Upper lobe of left lung (tissue), 6 donors: ENCODE measurements around the gene ETS1. TPM values are rescaled to one million over a fixed set of nuclear protein-coding genes. Genes with fewer than 3 reads are reported as not detected.

Experiments used
- ATAC-seq, 2 donors: fragments of 200-7000 bp; cut with Tn5 transposase; one replicate each; pipeline ENCODE4 v1.9.1; 2022; ENCODE audit warnings: mild to moderate bottlenecking in 2 of 2, moderate library complexity in 2 of 2; ENCODE audit not compliant: low FRiP score in 2 of 2
- DNase-seq, 2 donors: peaks; one replicate each; pipeline ENCODE4 v3.0.0-alpha.2; 2019 to 2020
- H3K27ac ChIP-seq, 4 donors: fragments of 200-600 bp; sonication (generic); one replicate each; pipeline ENCODE4 v1.5.1; 2016 to 2019
- H3K27me3 ChIP-seq, 4 donors: fragments of 200-600 bp; sonication (generic); one replicate each; pipeline ENCODE4 v1.5.1; 2017 to 2019
- H3K36me3 ChIP-seq, 4 donors: fragments of 200-600 bp; sonication (generic); one replicate each; pipeline ENCODE4 v1.5.1; 2016 to 2019
- H3K4me1 ChIP-seq, 4 donors: fragments of 200-600 bp; sonication (generic); one replicate each; pipeline ENCODE4 v1.5.1; 2018 to 2019
- H3K4me3 ChIP-seq, 4 donors: fragments of 200-600 bp; sonication (generic); one replicate each; pipeline ENCODE4 v1.5.1; 2017 to 2019; ENCODE audit warnings: mild to moderate bottlenecking in 2 of 4, moderate library complexity in 1 of 4
- H3K9me3 ChIP-seq, 4 donors: fragments of 200-600 bp; sonication (generic); one replicate each; pipeline ENCODE4 v1.5.1; 2018 to 2019
- CTCF ChIP-seq, 6 experiments: fragments of 450-650 bp in 4 of 6; fragments of 200-600 bp in 2 of 6; sonication (generic) in 2 of 6; IDR thresholded peaks; one replicate each; pipeline ENCODE4 v1.5.1; 2016 to 2019; ENCODE audit warnings: antibody characterized with exemption in 6 of 6
- EP300 ChIP-seq, 4 donors: sonication (generic); formaldehyde crosslinking; IDR thresholded peaks; one replicate each; pipeline ENCODE4 v1.5.1; 2017; ENCODE audit warnings: antibody characterized with exemption in 4 of 4, control low read depth in 2 of 4
- POLR2A ChIP-seq, 4 donors: fragments of 450-650 bp; IDR thresholded peaks; one replicate each; pipeline ENCODE4 v1.5.1; 2016 to 2017; ENCODE audit warnings: antibody characterized with exemption in 4 of 4, mild to moderate bottlenecking in 2 of 4
- POLR2AphosphoS5 ChIP-seq, 2 donors: sonication (generic); formaldehyde crosslinking; IDR thresholded peaks; one replicate each; pipeline ENCODE4 v1.5.1; 2017; ENCODE audit warnings: antibody characterized with exemption in 2 of 2
- WGBS, 2 donors: methylation state at CpG; one replicate each; pipeline ENCODE4 v1.1.5; 2017 to 2018; 5-methylcytosine and 5-hydroxymethylcytosine counted together
- total RNA-seq, 6 donors: library from RNA; depleted of rRNA in 4 of 6; stranded (reverse); fragments of >200 nt in 4 of 6; gene quantifications; one replicate each; pipeline versions ENCODE4 v1.1.0 to v1.2.1, GENCODE V29; 2016 to 2021
- donor health status: DM: no; HTN: no; CAD: no; lungs with moderate emphysema.
- donor health status: DM: no; HTN: yes; CAD: no; lungs with severe emphysema.

Gene ETS1
- total RNA-seq, 6 donors from 2014 or later, result 29.3 to 107 (median 79.0) TPM

- peak overlapping the region; percentile 38 to 98 (median 69) for H3K27ac ChIP-seq
- peaks cover 0 to 4% (median 0%) of the 10 kb centered on the region in 4 donors for H3K36me3 ChIP-seq
- H3K4me1 ChIP-seq, result peaks cover 88 to 96% (median 93%) of the 10 kb centered on the region in 4 donors
- DNase-seq (no peak), ATAC-seq (no peak)
- H3K4me3 ChIP-seq, result no peak overlapping the region
- 55 to 56% methylated on average over 13 of the region's 13 CpGs for WGBS, 2 donors
- TF ChIP-seq EP300 (IDR thresholded peaks at IDR 0.05) (no peak), POLR2A (IDR thresholded peaks at IDR 0.05) (no peak), CTCF (IDR thresholded peaks at IDR 0.05) (no peak)
- H3K27me3 ChIP-seq, result no peaks in the 10 kb centered on the region
- H3K9me3 ChIP-seq, result no peaks in the 10 kb centered on the region
Observed at GRCh38 chr11:128499613-128500253, 87.6 kb downstream of the ETS1 start.

- DNase-seq, result no peak
- peaks cover 78 to 94% (median 92%) of the 10 kb centered on the region in 4 donors for H3K4me1 ChIP-seq
- no peak for TF ChIP-seq CTCF (IDR thresholded peaks at IDR 0.05)
- no peak for TF ChIP-seq POLR2A (IDR thresholded peaks at IDR 0.05)
- no peak for TF ChIP-seq EP300 (IDR thresholded peaks at IDR 0.05)
- TF ChIP-seq POLR2AphosphoS5 (IDR thresholded peaks at IDR 0.05), result no peak
- H3K27ac ChIP-seq, result peak overlapping the region; percentile 24 to 98 (median 62)
- H3K9me3 ChIP-seq, result no peaks in the 10 kb centered on the region
- ATAC-seq, result no peak
- 49 to 68% methylated on average over 2 of the region's 2 CpGs for WGBS, 2 donors
- peaks cover 0 to 4% (median 0%) of the 10 kb centered on the region in 4 donors for H3K36me3 ChIP-seq
- H3K4me3 ChIP-seq, result no peak overlapping the region
- H3K27me3 ChIP-seq, result no peaks in the 10 kb centered on the region
Observed at GRCh38 chr11:128498721-128499245, 88.6 kb downstream of the ETS1 start.

GRCh38 chr11:128497776-128498095 lies 89.6 kb downstream of the ETS1 start:
- Histone ChIP-seq H3K27ac (peak overlapping the region; percentile 41 to 65 (median 60)), H3K36me3 (peaks cover 0 to 4% (median 0%) of the 10 kb centered on the region in 4 donors), H3K9me3 (no peaks in the 10 kb centered on the region), H3K4me3 (peak overlapping the region in 1 of 4 donors; percentile 4), H3K4me1 (peaks cover 76 to 93% (median 90%) of the 10 kb centered on the region in 4 donors), H3K27me3 (no peaks in the 10 kb centered on the region)
- DNase-seq, result no peak
- WGBS, 2 donors, result 50 to 65% methylated on average over 3 of the region's 3 CpGs
- ATAC-seq, result peak in 1 of 2 donors; percentile 25
- TF ChIP-seq POLR2A (IDR thresholded peaks at IDR 0.05), result no peak
- no peak for TF ChIP-seq POLR2AphosphoS5 (IDR thresholded peaks at IDR 0.05)
- no peak for TF ChIP-seq EP300 (IDR thresholded peaks at IDR 0.05)
- TF ChIP-seq CTCF (IDR thresholded peaks at IDR 0.05), result no peak

- 23 to 46% methylated on average over 7 of the region's 7 CpGs for WGBS, 2 donors
- H3K27ac ChIP-seq, result peak overlapping the region; percentile 41 to 65 (median 60)
- TF ChIP-seq POLR2A (IDR thresholded peaks at IDR 0.05), result no peak
- TF ChIP-seq EP300 (IDR thresholded peaks at IDR 0.05), result no peak
- no peak for TF ChIP-seq CTCF (IDR thresholded peaks at IDR 0.05)
- TF ChIP-seq POLR2AphosphoS5 (IDR thresholded peaks at IDR 0.05), result no peak
- DNase-seq, result no peak
- H3K27me3 ChIP-seq, result no peaks in the 10 kb centered on the region
- H3K4me1 ChIP-seq, result peaks cover 76 to 93% (median 90%) of the 10 kb centered on the region in 4 donors
- ATAC-seq, result peak; percentile 42 to 92
- no peaks in the 10 kb centered on the region for H3K9me3 ChIP-seq
- peak overlapping the region in 1 of 4 donors; percentile 4 for H3K4me3 ChIP-seq
- H3K36me3 ChIP-seq, result peaks cover 0 to 4% (median 0%) of the 10 kb centered on the region in 4 donors
Observed at GRCh38 chr11:128497061-128497775, 90.1 kb downstream of the ETS1 start.
